HG02763 (cell line): Measurements from ENCODE around the gene NDUFAF3.

Source experiments
- ATAC-seq: cut with Tn5 transposase; IDR thresholded peaks from one replicate; pipeline ENCODE4 v1.9.1; 2021; ENCODE audit warnings: mild to moderate bottlenecking, moderate library complexity; ENCODE audit not compliant: unreplicated experiment

NDUFAF3 gene

DNA sequence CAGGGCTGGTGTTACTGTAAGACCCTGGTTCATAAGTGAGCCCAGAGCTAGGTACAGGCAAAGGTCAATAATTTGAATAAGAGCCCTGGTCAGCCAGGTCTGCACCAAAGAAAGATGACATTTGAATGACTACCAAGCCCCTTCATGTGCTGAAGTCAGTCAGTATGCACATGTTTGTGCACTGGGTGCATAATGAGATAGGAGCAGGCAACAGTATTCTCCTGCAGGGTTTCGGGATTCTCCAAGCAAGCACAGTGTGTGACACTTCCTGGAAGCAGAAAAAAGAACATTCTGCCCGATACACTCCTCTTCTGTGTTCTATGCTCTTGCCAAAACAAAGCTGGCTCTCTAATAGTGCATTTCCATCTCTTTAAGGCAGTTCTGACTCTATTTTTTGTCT, 12.7 kb downstream of the NDUFAF3 start:
- ATAC-seq, result no peak

DNA sequence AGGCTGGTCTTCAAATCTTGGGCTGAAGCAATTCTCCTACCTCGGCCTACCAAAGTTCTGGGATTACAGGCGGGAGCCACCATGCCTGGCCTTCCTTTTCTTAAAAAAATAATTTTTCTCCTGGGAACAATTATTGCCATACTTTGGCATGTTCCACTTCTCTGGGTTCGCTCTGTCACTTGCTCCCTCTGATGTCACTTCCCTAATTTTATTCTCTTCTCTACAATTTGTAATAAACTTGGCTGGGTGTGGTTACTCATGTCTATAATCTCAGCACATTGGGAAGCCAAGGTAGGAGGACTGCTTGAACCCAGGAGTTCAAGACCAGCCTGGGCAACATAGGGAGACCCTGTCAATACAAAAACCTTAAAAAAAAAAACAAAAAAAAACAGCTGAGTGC, 13.4 kb downstream of the NDUFAF3 start:
- ATAC-seq, result no peak

DNA sequence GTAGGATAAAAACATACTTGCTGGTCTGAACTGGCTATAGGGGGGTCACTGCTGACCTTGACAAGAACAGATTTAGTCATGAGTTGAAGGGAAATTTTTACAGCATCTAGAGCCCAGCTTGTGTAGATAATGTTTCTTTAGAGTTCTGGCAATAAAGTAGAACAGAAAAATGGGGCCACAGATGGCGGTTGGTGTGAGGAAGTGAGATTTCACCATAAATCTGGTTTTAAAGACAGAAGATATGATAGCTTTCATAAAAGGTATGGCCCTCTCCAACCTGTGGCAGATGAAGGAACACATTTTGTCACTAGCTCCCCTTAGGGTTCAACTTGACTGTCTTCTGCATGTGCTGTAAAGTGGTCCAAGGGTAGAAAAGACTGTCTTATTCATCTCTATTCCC, 31.6 kb downstream of the NDUFAF3 start:
- ATAC-seq, result no peak

DNA sequence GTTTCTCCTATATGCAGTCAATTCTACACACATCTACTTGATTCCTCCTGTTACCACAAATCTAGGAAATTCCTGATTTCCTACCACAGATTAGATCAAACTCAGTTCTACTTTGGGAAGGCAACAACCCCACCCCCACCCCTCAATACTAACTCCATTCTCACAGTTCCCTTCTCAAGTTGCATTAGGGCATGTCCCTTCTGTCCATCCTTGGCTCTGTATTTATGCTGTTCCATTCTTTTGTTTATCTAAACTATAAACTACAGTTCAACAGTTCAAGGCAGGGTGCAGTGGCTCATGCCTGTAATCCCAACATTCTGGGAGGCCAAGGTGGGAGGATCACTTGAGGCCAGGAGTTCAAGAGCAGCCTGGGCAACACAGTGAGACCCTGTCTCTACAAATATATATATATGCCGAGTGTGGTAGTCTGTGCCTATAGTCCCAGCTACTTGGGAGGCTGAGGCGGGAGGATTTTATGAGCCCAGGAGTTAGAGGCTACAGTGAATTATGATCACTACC, 32.5 kb downstream of the NDUFAF3 start:
- ATAC-seq, result no peak

DNA sequence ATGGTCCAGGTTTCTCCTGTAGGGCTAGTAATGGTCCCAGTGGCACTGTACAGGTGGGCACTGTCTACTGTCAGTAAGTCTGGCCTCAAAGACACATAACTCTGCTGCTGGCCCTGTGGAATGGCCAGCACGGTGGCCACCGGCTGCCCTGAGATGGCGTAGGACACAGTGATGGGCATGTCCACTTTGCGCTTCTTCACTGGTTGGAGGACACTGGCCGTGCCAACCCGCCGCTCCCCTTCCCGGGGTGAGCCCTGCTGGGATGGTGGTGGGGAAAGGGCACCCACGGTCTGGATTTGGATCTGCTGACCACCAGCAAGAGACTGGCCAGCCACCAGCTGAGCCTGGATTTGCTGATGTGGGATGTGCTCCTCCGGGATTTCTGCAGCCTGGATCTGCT, 35.3 kb downstream of the NDUFAF3 start:
- no peak for ATAC-seq

DNA sequence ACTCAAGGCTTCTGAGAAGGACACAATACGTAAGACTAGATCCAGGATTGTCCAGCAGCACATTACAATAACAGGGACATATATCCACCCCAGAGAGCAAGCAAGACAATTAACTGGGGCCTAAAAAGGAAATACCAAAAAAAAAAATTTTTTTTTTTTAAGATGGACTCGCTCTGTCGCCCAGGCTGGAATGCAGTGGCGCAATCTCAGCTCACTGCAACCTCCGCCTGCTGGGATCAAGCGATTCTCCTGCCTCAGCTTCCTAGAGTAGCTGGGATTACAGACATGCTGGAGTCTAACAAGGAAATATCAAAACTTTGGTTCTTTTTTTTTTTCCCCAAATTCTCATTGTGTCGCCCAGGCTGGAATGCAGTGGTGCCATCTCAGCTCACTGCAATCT, 36.1 kb downstream of the NDUFAF3 start:
- ATAC-seq, result no peak
